Measurements from ENCODE around the gene MYBPH.

Gene MYBPH

GRCh38 chr1:203202431-203203245, 27.0 kb upstream of the MYBPH start:
- DNase-seq: no peak
- in situ Hi-C loops (cut with MboI; ENCODE audit: low pct_unique_long_range_greater_than_20kb, low sequenced_read_pairs): no loop called here

- no peak for DNase-seq
- in situ Hi-C loops (cut with MboI; ENCODE audit: low pct_unique_long_range_greater_than_20kb, low sequenced_read_pairs): no loop called here
Observed at GRCh38 chr1:203201516-203202205, 26.0 kb upstream of the MYBPH start.

GRCh38 chr1:203200916-203201315, 25.3 kb upstream of the MYBPH start:
- DNase-seq: no peak
- in situ Hi-C loops (cut with MboI; ENCODE audit: low pct_unique_long_range_greater_than_20kb, low sequenced_read_pairs): no loop called here

GRCh38 chr1:203199816-203200571, 24.4 kb upstream of the MYBPH start:
- no peak for DNase-seq
- in situ Hi-C loops (cut with MboI; ENCODE audit: low pct_unique_long_range_greater_than_20kb, low sequenced_read_pairs): no loop called here

GRCh38 chr1:203199481-203199815, 23.8 kb upstream of the MYBPH start:
- in situ Hi-C loops (cut with MboI; ENCODE audit: low pct_unique_long_range_greater_than_20kb, low sequenced_read_pairs): no loop called here
- no peak for DNase-seq

- in situ Hi-C loops (cut with MboI; ENCODE audit: low pct_unique_long_range_greater_than_20kb, low sequenced_read_pairs): no loop called here
- no peak for DNase-seq
Observed at GRCh38 chr1:203199002-203199401, 23.4 kb upstream of the MYBPH start.

GRCh38 chr1:203197625-203198024, 22.0 kb upstream of the MYBPH start:
- DNase-seq: no peak
- in situ Hi-C loops (cut with MboI; ENCODE audit: low pct_unique_long_range_greater_than_20kb, low sequenced_read_pairs): no loop called here

- no peak for DNase-seq
- in situ Hi-C loops (cut with MboI; ENCODE audit: low pct_unique_long_range_greater_than_20kb, low sequenced_read_pairs): no loop called here
Observed at GRCh38 chr1:203196371-203196770, 20.7 kb upstream of the MYBPH start.

GRCh38 chr1:203190949-203191348, 15.3 kb upstream of the MYBPH start:
- no peak for DNase-seq
- in situ Hi-C loops (cut with MboI; ENCODE audit: low pct_unique_long_range_greater_than_20kb, low sequenced_read_pairs): no loop called here

GRCh38 chr1:203189951-203190352, 14.3 kb upstream of the MYBPH start:
- in situ Hi-C loops (cut with MboI; ENCODE audit: low pct_unique_long_range_greater_than_20kb, low sequenced_read_pairs): no loop called here

GRCh38 chr1:203188686-203189232, 13.1 kb upstream of the MYBPH start:
- no peak for DNase-seq
- in situ Hi-C loops (cut with MboI; ENCODE audit: low pct_unique_long_range_greater_than_20kb, low sequenced_read_pairs): no loop called here

More at GRCh38 chr1:203189951-203190352, 14.3 kb upstream of the MYBPH start:
- peak; percentile 32 for DNase-seq

GRCh38 chr1:203187689-203188264, 12.2 kb upstream of the MYBPH start:
- in situ Hi-C loops (cut with MboI; ENCODE audit: low pct_unique_long_range_greater_than_20kb, low sequenced_read_pairs): no loop called here
- DNase-seq: no peak

GRCh38 chr1:203187304-203187685, 11.7 kb upstream of the MYBPH start:
- in situ Hi-C loops (cut with MboI; ENCODE audit: low pct_unique_long_range_greater_than_20kb, low sequenced_read_pairs): no loop called here
- DNase-seq: no peak

GRCh38 chr1:203186446-203187303, 11.0 kb upstream of the MYBPH start, which contains the start of gene CHI3L1:
Gene CHI3L1, minus strand, starts transcription at chr1:203186704. Its CDS starts 81 bp downstream, at chr1:203186623.
- peak; percentile 70 for DNase-seq
- in situ Hi-C loops (cut with MboI; ENCODE audit: low pct_unique_long_range_greater_than_20kb, low sequenced_read_pairs): no loop called here

GRCh38 chr1:203186091-203186445, 10.4 kb upstream of the MYBPH start:
- no peak for DNase-seq

GRCh38 chr1:203185585-203185984, 10.0 kb upstream of the MYBPH start:
- no peak for DNase-seq
- in situ Hi-C loops (cut with MboI; ENCODE audit: low pct_unique_long_range_greater_than_20kb, low sequenced_read_pairs): no loop called here

More at GRCh38 chr1:203186091-203186445, 10.4 kb upstream of the MYBPH start:
- in situ Hi-C loops (cut with MboI; ENCODE audit: low pct_unique_long_range_greater_than_20kb, low sequenced_read_pairs): no loop called here

- no peak for DNase-seq
- in situ Hi-C loops (cut with MboI; ENCODE audit: low pct_unique_long_range_greater_than_20kb, low sequenced_read_pairs): no loop called here
Observed at GRCh38 chr1:203185061-203185461, 9.4 kb upstream of the MYBPH start.

GRCh38 chr1:203184467-203184866, 8.8 kb upstream of the MYBPH start:
- no peak for DNase-seq
- in situ Hi-C loops (cut with MboI; ENCODE audit: low pct_unique_long_range_greater_than_20kb, low sequenced_read_pairs): no loop called here
